ENCODE results near the gene COL12A1. TPM values are rescaled to one million over a fixed set of nuclear protein-coding genes. Genes with fewer than 3 reads are reported as not detected.

COL12A1 gene
- total RNA-seq, 1 donor from 2014 or later, result not detected

- intact Hi-C loops (cut with micrococcal nuclease), result no loop called here
These were observed 58.3 kb downstream of the COL12A1 start for GRCh38 chr6:75147512-75147911.

- intact Hi-C loops (cut with micrococcal nuclease), result no loop called here
These were observed 59.9 kb downstream of the COL12A1 start for GRCh38 chr6:75145976-75146375.

GRCh38 chr6:75145211-75145610 lies 60.6 kb downstream of the COL12A1 start:
- intact Hi-C loops (cut with micrococcal nuclease), result no loop called here

DNA sequence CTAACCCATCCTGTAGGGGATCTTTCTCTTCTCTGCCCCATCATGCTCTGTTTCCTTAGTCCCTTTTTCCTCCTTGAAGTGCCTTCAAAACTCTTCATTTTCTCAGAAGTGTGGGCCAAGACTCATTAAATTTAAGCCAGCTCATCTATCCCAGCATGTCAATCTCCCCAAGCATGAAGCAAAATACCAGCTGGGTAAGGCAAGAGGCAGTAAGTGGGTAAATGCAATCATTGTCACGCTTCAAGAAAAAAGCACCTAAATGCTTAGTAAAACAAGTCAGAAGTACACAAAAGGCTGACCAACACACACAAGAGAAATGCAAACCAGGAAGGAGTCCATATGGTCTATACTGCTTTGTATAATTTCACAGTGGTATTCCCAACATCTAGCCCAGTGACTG lies 61.5 kb downstream of the COL12A1 start:
- intact Hi-C loops (cut with micrococcal nuclease), result no loop called here

GRCh38 chr6:75143191-75143590 lies 62.7 kb downstream of the COL12A1 start:
- intact Hi-C loops (cut with micrococcal nuclease), result no loop called here

DNA sequence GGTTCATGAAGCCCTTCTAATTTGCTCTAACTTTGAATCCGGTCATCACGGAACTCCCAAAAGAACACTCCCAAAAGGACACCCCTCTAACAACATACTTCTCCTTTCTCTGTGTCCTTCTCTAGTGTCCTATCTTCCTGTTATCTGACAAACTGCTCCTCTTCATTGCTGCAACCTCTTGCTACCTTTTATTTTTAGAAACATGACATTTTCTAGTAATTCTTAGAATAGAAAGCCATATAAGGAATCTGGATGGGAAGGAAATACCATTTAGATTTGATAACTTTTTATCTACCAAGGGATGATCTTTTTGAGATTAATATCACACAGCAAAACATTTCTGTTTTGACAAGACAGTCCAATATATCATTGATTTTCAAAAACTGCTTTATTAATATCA lies 63.1 kb downstream of the COL12A1 start:
- intact Hi-C loops (cut with micrococcal nuclease), result no loop called here

GRCh38 chr6:75135876-75136275 lies 70.0 kb downstream of the COL12A1 start:
- intact Hi-C loops (cut with micrococcal nuclease), result no loop called here

GRCh38 chr6:75135450-75135849 lies 70.4 kb downstream of the COL12A1 start:
- intact Hi-C loops (cut with micrococcal nuclease), result no loop called here

GRCh38 chr6:75130784-75131183 lies 75.1 kb downstream of the COL12A1 start:
- intact Hi-C loops (cut with micrococcal nuclease), result no loop called here

DNA sequence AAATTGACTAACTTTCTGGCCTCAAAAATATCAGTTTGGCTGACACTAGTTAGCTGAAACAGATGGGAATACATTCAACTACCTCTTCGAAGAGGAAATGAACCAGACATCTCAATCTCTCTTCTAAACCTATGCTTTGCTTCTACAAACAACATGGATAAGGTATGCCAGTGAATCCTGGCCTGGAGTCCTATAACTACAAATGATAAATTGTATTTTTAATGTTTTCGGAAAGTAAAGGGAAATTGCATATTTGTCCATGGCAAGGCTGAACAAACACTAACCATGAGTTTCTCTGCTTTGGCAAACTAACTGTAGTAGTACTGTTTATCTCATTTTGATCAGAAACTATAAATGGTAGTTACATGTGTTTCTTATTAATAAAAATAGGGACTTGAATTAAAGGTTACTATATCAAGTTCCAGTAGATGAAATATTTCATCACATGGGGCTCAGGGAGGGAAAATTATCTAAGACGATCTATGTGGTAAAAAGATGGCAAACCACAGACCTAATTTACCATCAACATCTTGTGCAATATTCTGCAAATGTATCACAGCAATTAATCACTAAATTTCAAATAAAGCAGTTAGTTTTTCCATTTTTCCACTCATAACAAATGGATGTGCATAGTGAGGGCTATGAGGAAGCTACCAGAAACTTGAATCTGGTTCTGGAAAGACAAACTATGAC lies 76.8 kb downstream of the COL12A1 start:
- intact Hi-C loops (cut with micrococcal nuclease), result no loop called here

GRCh38 chr6:75126518-75126917 lies 79.3 kb downstream of the COL12A1 start:
- intact Hi-C loops (cut with micrococcal nuclease), result no loop called here

GRCh38 chr6:75124983-75125382 lies 80.9 kb downstream of the COL12A1 start:
- intact Hi-C loops (cut with micrococcal nuclease), result no loop called here

DNA sequence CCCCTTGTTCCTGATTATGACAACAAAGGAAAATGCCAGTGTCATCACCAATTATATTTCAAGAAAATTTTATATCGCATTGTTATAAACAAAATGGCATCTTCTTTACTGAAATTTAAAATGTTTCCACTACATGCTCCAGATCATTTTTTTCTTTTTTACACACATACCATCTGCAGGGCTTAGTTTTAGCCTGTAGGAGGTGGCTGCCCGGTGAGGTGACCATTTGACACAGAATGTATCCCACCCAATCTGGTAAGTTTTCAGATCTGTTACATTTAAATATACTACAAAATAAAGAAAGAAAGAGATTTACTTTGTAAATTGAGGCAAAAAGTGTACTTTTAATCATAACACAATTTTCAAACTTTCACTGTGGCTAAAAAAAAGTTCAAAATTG lies 81.8 kb downstream of the COL12A1 start:
- intact Hi-C loops (cut with micrococcal nuclease), result no loop called here

GRCh38 chr6:75118925-75119515 lies 86.8 kb downstream of the COL12A1 start:
- intact Hi-C loops (cut with micrococcal nuclease), result no loop called here

DNA sequence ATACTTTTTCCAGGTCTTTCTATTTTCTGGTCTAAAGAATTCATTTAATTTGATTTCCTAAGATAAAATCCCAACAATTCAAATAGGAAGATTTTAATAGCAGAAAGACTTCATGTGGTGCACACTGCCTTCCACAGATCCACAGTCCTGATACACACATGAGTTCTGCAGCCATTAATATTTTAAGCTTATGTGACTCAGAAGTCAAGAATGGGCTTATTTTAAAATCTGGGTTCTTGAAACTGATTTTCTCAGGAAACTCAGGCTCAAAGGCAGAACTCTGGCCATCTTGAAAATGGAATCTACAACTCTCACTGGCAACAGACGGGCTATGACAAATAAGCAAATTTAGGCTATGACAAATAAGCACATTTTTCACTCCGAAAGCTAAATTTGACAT lies 88.2 kb downstream of the COL12A1 start:
- intact Hi-C loops (cut with micrococcal nuclease), result no loop called here

DNA sequence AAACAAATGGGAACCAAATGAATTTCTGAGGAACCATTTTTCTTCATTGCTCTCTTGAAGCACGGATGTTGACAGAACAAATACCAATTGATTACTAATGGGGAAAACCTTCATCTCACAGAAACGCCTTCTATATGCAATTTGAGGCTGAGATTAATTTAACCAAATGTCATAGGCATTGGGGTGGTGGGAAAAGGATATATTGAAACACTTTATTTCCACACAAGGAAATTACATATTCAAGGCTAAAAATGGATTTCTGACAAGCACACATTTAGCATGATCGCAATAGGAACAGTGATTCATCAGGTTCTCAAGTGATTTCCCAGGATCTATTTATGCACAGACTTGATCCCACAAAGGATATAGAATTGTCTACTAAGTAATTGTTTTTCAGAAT lies 88.9 kb downstream of the COL12A1 start:
- intact Hi-C loops (cut with micrococcal nuclease), result no loop called here

- intact Hi-C loops (cut with micrococcal nuclease), result no loop called here
These were observed 90.4 kb downstream of the COL12A1 start for GRCh38 chr6:75115481-75115880.

DNA sequence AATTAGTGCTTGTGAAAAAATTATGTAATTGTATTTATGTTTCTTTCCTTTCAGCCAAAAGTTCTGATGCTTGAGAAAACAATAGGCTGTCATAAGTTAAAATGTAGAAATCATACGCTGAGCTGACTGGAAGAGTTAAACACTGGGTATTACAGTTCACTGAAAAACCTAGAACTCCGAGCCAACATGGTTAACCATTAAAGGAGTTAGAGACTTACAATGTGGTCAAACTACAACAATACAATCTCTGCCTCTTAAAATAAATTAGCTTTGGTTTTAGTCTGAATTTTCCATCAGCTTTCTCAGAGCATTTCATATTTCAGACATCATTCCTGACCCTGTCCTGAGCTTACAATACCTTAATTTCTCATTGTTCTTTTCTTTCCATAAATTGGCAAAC lies 91.0 kb downstream of the COL12A1 start:
- intact Hi-C loops (cut with micrococcal nuclease), result no loop called here

GRCh38 chr6:75114195-75114594 lies 91.7 kb downstream of the COL12A1 start:
- intact Hi-C loops (cut with micrococcal nuclease), result no loop called here

DNA sequence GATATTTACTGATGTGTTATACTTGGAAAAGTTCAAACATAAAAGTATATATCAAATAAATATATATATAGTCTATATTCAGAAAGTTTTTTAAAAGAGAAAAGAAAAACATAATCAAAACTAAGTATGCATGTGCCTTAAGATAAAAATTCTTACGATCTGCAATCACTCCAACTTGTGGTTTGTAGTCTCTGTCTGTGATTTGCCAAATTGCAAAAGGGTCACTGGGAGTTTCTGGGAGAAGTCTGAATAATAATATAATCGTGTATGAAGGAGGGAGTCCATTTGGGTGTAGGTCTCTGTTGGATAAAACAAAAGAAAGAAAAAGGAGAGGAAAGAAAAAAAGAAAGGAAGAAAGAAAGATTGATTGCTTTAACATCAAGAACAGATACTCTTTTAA lies 92.4 kb downstream of the COL12A1 start:
- intact Hi-C loops (cut with micrococcal nuclease), result no loop called here

- intact Hi-C loops (cut with micrococcal nuclease), result no loop called here
These were observed 96.1 kb downstream of the COL12A1 start for GRCh38 chr6:75109765-75110164.

GRCh38 chr6:75109022-75109421 lies 96.8 kb downstream of the COL12A1 start:
- intact Hi-C loops (cut with micrococcal nuclease), result no loop called here

- intact Hi-C loops (cut with micrococcal nuclease), result no loop called here
These were observed 97.4 kb downstream of the COL12A1 start for GRCh38 chr6:75108333-75108974.
